Smooth muscle cell (in vitro differentiated cells): ENCODE measurements around the gene BRIX1. TPM values are rescaled to one million over a fixed set of nuclear protein-coding genes. Genes with fewer than 3 reads are reported as not detected.

Experiments used
- DNase-seq: peaks from one replicate; lab custom pipeline; 2025; ENCODE audit not compliant: unreplicated experiment; lab: John Stamatoyannopoulos, UW
- H2AFZ ChIP-seq: fragments of 200-600 bp; sonication (generic); 2 replicates; pipeline ENCODE4 v1.6.0; 2016; ENCODE audit warnings: antibody characterized with exemption, low read depth, mild to moderate bottlenecking
- H3F3A ChIP-seq: fragments of 200-600 bp; sonication (generic); 2 replicates; pipeline ENCODE4 v1.6.0; 2017; ENCODE audit warnings: antibody characterized with exemption, low read depth
- H3K27ac ChIP-seq: fragments of 200-600 bp; sonication (generic); 2 replicates; pipeline ENCODE4 v1.5.1; 2016; ENCODE audit warnings: low read depth, mild to moderate bottlenecking
- H3K27me3 ChIP-seq: fragments of 200-600 bp; sonication (generic); 2 replicates; pipeline ENCODE4 v1.6.1; 2016; ENCODE audit warnings: low read depth, mild to moderate bottlenecking
- H3K36me3 ChIP-seq: fragments of 200-600 bp; sonication (generic); 2 replicates; pipeline ENCODE4 v1.5.1; 2016; ENCODE audit warnings: low read depth
- H3K4me1 ChIP-seq: fragments of 200-600 bp; sonication (generic); 2 replicates; pipeline ENCODE4 v1.5.1; 2016; ENCODE audit warnings: low read depth
- H3K4me2 ChIP-seq: fragments of 200-600 bp; sonication (generic); 2 replicates; pipeline ENCODE4 v1.6.0; 2016; ENCODE audit warnings: mild to moderate bottlenecking
- H3K4me3 ChIP-seq: fragments of 200-600 bp; sonication (generic); 2 replicates; pipeline ENCODE4 v1.5.1; 2016; ENCODE audit warnings: mild to moderate bottlenecking
- H3K79me2 ChIP-seq: fragments of 200-600 bp; sonication (generic); 2 replicates; pipeline ENCODE4 v1.6.0; 2016; ENCODE audit warnings: low read depth, mild to moderate bottlenecking
- H3K9ac ChIP-seq: fragments of 200-600 bp; sonication (generic); 2 replicates; pipeline ENCODE4 v1.6.0; 2016; ENCODE audit warnings: low read depth
- H3K9me3 ChIP-seq: fragments of 200-600 bp; sonication (generic); replicated peaks from 2 replicates; pipeline ENCODE4 v1.5.1; 2016; ENCODE audit warnings: low read depth
- H4K20me1 ChIP-seq: fragments of 200-600 bp; sonication (generic); 2 replicates; pipeline ENCODE4 v1.6.0; 2016; ENCODE audit warnings: low read depth
- WGBS: methylation state at CpG from one replicate; pipeline ENCODE4 v1.1.7; 2016; ENCODE audit warnings: low lambda C conversion rate; 5-methylcytosine and 5-hydroxymethylcytosine counted together
- polyA plus RNA-seq: library from polyadenylated mRNA; unstranded; fragments of >200 nt; fragmentation: Nextera tagmentation; extraction: Ambion mirVana; gene quantifications from 2 replicates; pipeline ENCODE4 v1.2.1, GENCODE V29; 2016
- total RNA-seq: library from RNA; depleted of rRNA; stranded (reverse); fragments of >200 nt; gene quantifications from 2 replicates; pipeline ENCODE4 v1.2.3, GENCODE V29; 2014
- TF ChIP-seq, protein P1 (sequence below): fragments of 200-600 bp; sonication (generic); IDR thresholded peaks from 2 replicates; pipeline ENCODE4 v1.5.1; 2017; ENCODE audit warnings: borderline replicate concordance, mild to moderate bottlenecking, antibody characterized with exemption; ENCODE audit not compliant: insufficient read depth, poor library complexity, severe bottlenecking

Gene BRIX1
- total and polyA plus RNA-seq, 2 experiments from 2014 or later = 34.8 to 39.6 TPM

DNA sequence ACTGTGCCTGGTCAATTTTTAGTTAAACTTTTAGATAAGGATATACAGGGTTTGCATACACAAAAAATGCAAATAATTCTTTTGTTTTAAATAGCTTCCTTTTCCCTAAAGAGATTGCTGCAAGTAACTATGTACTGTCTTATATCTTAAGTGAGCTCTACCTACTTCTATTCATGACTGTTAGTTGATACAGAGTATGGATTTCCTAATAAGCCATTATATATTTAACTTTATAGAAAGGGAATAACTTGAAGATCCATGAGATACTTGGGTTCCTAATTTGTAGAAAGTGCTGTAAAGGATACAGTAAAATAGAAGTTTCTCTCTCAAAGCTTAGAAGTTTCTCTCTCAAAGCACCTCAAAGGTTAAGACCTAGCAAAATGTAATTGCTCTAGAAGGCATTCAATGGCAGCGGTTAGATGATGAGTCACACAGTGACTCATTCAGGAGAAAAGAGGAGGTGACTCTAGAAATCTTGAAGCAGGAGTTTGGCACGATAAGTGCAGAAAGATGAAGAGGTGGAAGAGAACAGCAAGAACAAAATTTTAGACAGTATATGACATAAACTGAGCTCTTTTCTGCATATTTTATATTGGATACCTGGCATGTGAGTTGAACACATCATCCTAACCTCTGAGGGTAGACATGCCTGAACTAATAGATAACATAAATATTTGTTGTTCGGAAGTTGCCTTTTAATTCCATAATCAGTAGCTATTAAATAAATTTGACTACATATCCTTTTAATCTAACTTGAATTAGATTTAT, 8.4 kb downstream of the BRIX1 start:
- Histone ChIP-seq H3K4me1 (peaks cover 4% of the 10 kb centered on the region), H3K9ac (peak overlapping the region; percentile 38), H3K9me3 (no peaks in the 10 kb centered on the region), H4K20me1 (no peaks in the 10 kb centered on the region), H3K4me3 (no peak overlapping the region), H3K4me2 (peak overlapping the region; percentile 63), H2AFZ (no peak overlapping the region), H3K27ac (peak overlapping the region; percentile 84), H3K36me3 (peaks cover 22% of the 10 kb centered on the region), H3K79me2 (peaks cover 19% of the 10 kb centered on the region), H3K27me3 (no peaks in the 10 kb centered on the region), H3F3A (peaks cover 24% of the 10 kb centered on the region)
- TF ChIP-seq, protein P1, sequence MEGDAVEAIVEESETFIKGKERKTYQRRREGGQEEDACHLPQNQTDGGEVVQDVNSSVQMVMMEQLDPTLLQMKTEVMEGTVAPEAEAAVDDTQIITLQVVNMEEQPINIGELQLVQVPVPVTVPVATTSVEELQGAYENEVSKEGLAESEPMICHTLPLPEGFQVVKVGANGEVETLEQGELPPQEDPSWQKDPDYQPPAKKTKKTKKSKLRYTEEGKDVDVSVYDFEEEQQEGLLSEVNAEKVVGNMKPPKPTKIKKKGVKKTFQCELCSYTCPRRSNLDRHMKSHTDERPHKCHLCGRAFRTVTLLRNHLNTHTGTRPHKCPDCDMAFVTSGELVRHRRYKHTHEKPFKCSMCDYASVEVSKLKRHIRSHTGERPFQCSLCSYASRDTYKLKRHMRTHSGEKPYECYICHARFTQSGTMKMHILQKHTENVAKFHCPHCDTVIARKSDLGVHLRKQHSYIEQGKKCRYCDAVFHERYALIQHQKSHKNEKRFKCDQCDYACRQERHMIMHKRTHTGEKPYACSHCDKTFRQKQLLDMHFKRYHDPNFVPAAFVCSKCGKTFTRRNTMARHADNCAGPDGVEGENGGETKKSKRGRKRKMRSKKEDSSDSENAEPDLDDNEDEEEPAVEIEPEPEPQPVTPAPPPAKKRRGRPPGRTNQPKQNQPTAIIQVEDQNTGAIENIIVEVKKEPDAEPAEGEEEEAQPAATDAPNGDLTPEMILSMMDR = no peak
- no peak for DNase-seq
- WGBS = 38% methylated on average over 3 of the region's 3 CpGs

DNA sequence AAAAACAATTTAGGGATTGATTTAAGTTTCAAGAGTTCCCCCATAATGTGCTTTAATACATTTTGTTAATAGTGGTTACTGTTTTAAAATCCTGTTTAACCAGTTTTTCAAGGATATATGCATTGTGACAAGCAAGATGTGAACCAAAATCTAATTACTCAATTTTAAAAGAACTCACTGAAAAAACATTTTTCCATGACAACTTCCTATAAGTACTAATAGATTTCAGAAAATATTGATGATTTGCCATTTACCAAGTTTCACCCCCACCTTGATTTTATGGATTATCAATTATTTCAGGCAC, 8.9 kb downstream of the BRIX1 start:
- Histone ChIP-seq H3K4me2 (peak overlapping the region; percentile 63), H3K36me3 (peaks cover 22% of the 10 kb centered on the region), H3K27ac (peak overlapping the region; percentile 84), H3K4me3 (no peak overlapping the region), H3K9ac (no peak overlapping the region), H3K27me3 (no peaks in the 10 kb centered on the region), H3K79me2 (peaks cover 13% of the 10 kb centered on the region), H3K4me1 (peaks cover 4% of the 10 kb centered on the region), H2AFZ (no peak overlapping the region), H3F3A (peaks cover 25% of the 10 kb centered on the region), H3K9me3 (no peaks in the 10 kb centered on the region), H4K20me1 (no peaks in the 10 kb centered on the region)
- no peak for DNase-seq
- TF ChIP-seq, protein P1 = no peak

DNA sequence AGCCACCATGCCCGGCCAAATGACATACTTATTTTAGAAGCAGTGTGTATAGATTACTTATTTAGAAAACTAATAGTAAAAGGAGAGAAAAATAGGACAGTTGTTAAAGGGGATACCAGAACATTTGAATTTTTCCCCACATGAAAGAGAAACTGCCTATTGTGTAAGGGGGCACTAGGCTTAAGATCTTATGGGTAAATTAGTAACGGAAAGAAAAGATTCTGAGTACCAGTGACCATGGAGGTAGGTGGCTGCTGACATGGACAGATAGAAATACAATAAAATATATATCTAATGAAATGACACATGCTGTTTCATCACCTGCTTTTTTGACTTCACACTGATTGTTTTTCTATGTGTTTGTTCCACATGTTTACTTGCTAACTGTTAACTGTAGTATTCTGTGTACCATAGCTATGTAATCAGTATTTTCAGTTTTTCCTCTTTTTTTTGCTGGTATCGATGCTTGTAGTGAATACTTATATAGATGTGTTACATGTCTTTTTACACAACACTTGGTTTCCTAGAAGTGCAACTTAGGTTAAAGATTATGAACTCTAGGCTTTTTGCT, 10.9 kb downstream of the BRIX1 start:
- TF ChIP-seq, protein P1 = no peak
- 97% methylated on average over 3 of the region's 3 CpGs for WGBS
- H3K4me2 ChIP-seq = no peak overlapping the region
- H3K9me3 ChIP-seq = no peaks in the 10 kb centered on the region
- H3K4me3 ChIP-seq = no peak overlapping the region
- H4K20me1 ChIP-seq = peaks cover 9% of the 10 kb centered on the region
- H3K9ac ChIP-seq = no peak overlapping the region
- peaks cover 31% of the 10 kb centered on the region for H3F3A ChIP-seq
- no peaks in the 10 kb centered on the region for H3K27me3 ChIP-seq
- no peak overlapping the region for H2AFZ ChIP-seq
- peaks cover 17% of the 10 kb centered on the region for H3K36me3 ChIP-seq
- DNase-seq = no peak
- H3K27ac ChIP-seq = no peak overlapping the region
- peaks cover 14% of the 10 kb centered on the region for H3K79me2 ChIP-seq
- H3K4me1 ChIP-seq = peaks cover 11% of the 10 kb centered on the region

DNA sequence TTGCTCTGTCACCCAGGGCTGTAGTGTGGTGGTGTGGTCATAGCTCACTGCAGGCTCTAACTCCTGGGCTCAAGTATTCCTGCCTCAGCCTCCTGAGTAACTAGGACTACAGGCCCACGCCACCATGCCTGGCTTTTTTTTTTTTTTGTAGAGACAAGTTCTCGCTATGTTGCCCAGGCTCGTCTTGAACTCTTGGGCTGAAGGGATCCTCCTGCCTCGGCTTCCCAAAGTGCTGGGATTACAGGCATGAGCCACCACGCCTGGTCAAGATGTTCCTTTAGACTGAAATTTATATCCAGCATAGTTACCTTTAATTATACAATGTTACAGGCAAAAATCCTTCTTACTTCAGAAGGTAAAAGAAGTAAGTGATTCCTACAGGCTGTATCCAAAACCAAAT, 12.3 kb downstream of the BRIX1 start:
- Histone ChIP-seq H3K27me3 (no peaks in the 10 kb centered on the region), H3K79me2 (peaks cover 28% of the 10 kb centered on the region)

More for the DNA sequence above, 12.3 kb downstream of the BRIX1 start:
- Histone ChIP-seq H3K4me2 (no peak overlapping the region), H3K36me3 (peaks cover 10% of the 10 kb centered on the region), H3K9me3 (no peaks in the 10 kb centered on the region), H4K20me1 (peaks cover 23% of the 10 kb centered on the region), H3K4me3 (no peak overlapping the region), H3K27ac (no peak overlapping the region), H3F3A (peaks cover 24% of the 10 kb centered on the region), H3K9ac (no peak overlapping the region), H3K4me1 (peaks cover 11% of the 10 kb centered on the region), H2AFZ (no peak overlapping the region)
- WGBS = 96% methylated on average over 5 of the region's 5 CpGs
- no peak for DNase-seq
- TF ChIP-seq, protein P1 = no peak
